CD4-positive, CD25-positive, alpha-beta regulatory T cell (primary cell): ENCODE results near the gene MTFMT. TPM values are rescaled to one million over a fixed set of nuclear protein-coding genes. Genes with fewer than 3 reads are reported as not detected.

Source experiments
- ATAC-seq, 2 donors: fragments of 150-1000 bp; cut with Tn5 transposase; one replicate each; pipeline ENCODE4 v1.10.0; 2021; ENCODE audit warnings: low read depth in 2 of 2, moderate number of reproducible peaks in 2 of 2, moderate library complexity in 1 of 2
- DNase-seq, 3 donors: peaks; one replicate each; pipeline versions ENCODE4 v3.0.0 to v3.0.0-alpha.2; 2012 to 2022; ENCODE audit warnings: mixed read lengths in 1 of 3
- H3K27ac ChIP-seq: one replicate; pipeline ENCODE4 v1.7.0; 2013; ENCODE audit warnings: mild to moderate bottlenecking, low read length; ENCODE audit not compliant: insufficient read depth, poor library complexity, severe bottlenecking
- H3K27me3 ChIP-seq: one replicate; pipeline ENCODE4 v1.7.0; 2013; ENCODE audit warnings: low read length; ENCODE audit not compliant: control insufficient read depth, insufficient read depth
- H3K36me3 ChIP-seq: one replicate; pipeline ENCODE4 v1.7.0; 2013; ENCODE audit warnings: mild to moderate bottlenecking, low read length, moderate library complexity; ENCODE audit not compliant: control insufficient read depth, insufficient read depth
- H3K4me1 ChIP-seq: 2 replicates; pipeline ENCODE4 v1.7.0; 2013; ENCODE audit warnings: mild to moderate bottlenecking, low read length; ENCODE audit not compliant: insufficient read depth, control insufficient read depth, poor library complexity, severe bottlenecking
- H3K4me3 ChIP-seq: one replicate; pipeline ENCODE4 v1.7.0; 2013; ENCODE audit warnings: low read depth, mild to moderate bottlenecking, low read length, moderate library complexity
- H3K9me3 ChIP-seq, 2 experiments: 1 replicate in 1 of 2; 2 replicates in 1 of 2; pipeline ENCODE4 v1.7.0; 2013; ENCODE audit warnings: low read length in 2 of 2, mild to moderate bottlenecking in 1 of 2, moderate library complexity in 1 of 2; ENCODE audit not compliant: control insufficient read depth in 2 of 2
- H3K27ac Mint-ChIP-seq, 3 donors: one replicate each; pipeline ENCODE4 v1.8.0; 2020 to 2022; ENCODE audit warnings: mild to moderate bottlenecking in 3 of 3, mixed read lengths in 3 of 3, moderate library complexity in 2 of 3
- H3K27me3 Mint-ChIP-seq: one replicate; pipeline ENCODE4 v1.8.0; 2022; ENCODE audit warnings: mild to moderate bottlenecking, mixed read lengths
- H3K36me3 Mint-ChIP-seq: one replicate; pipeline ENCODE4 v1.8.0; 2020; ENCODE audit warnings: mixed read lengths
- H3K4me1 Mint-ChIP-seq, 4 donors: one replicate each; pipeline ENCODE4 v1.8.0; 2020 to 2022; ENCODE audit warnings: mixed read lengths in 4 of 4, mild to moderate bottlenecking in 1 of 4
- H3K4me3 Mint-ChIP-seq, 4 donors: one replicate each; pipeline ENCODE4 v1.8.0; 2020 to 2022; ENCODE audit warnings: mild to moderate bottlenecking in 4 of 4, mixed read lengths in 4 of 4, moderate library complexity in 3 of 4
- H3K9me3 Mint-ChIP-seq, 7 donors: one replicate each; pipeline ENCODE4 v1.8.0; 2020 to 2022; ENCODE audit warnings: mixed read lengths in 7 of 7, mild to moderate bottlenecking in 3 of 7, moderate library complexity in 2 of 7
- polyA plus RNA-seq, 4 donors: library from polyadenylated mRNA; unstranded; fragments of 300-500 nt; fragmentation: Illumina TruSeq; gene quantifications; one replicate each; pipeline ENCODE4 v1.2.3, GENCODE V29; 2021
- total RNA-seq: library from RNA; stranded (reverse); gene quantifications from one replicate; pipeline ENCODE4 v1.2.3, GENCODE V29; 2022

Gene MTFMT
- total and polyA plus RNA-seq, 5 donors from 2014 or later, result 6.1 to 26.9 (median 18.7) TPM

GRCh38 chr15:65032801-65033537 is 3.5 kb upstream of the MTFMT start:
- Mint-ChIP-seq H3K4me3 (peak overlapping the region in 2 of 4 donors; percentile 3 to 36), H3K27me3 (peaks cover 41% of the 10 kb centered on the region), H3K9me3 (no peaks in the 10 kb centered on the region), H3K27ac (peak overlapping the region in 1 of 3 donors; percentile 49), H3K4me1 (peaks cover 0 to 28% (median 10%) of the 10 kb centered on the region in 4 donors), H3K36me3 (no peaks in the 10 kb centered on the region)
- Histone ChIP-seq H3K36me3 (no peaks in the 10 kb centered on the region), H3K4me1 (peaks cover 18% of the 10 kb centered on the region), H3K4me3 (no peak overlapping the region), H3K27ac (no peak overlapping the region), H3K27me3 (peaks cover 10% of the 10 kb centered on the region), H3K9me3 (no peaks in the 10 kb centered on the region)
- ATAC-seq, result peak; percentile 35 to 39
- peak; percentile 19 to 60 (median 34) for DNase-seq

DNA sequence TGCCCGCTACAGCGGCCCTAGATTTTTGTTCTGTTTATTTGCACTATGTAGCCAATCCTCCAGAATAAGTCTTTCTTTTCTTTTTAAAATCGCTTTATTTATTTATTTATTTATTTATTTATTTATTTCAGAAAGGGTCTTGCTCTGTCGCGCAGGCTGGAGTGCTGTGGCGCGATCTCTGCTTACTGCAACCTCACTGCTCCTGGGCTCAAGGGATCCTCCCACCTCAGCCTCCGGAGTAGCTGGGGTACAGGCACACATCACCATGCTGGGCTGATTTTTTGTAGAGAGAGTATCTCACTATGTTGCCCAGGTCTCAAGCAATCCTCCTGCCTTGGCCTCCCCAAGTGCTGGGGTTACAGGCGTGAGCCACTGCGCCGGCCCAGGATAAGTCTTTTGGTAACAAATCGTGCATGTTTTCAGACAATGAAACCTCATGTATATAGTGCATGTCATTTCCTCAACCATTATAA is 333 bp upstream of the MTFMT start:
- no peak overlapping the region for H3K27ac Mint-ChIP-seq

GRCh38 chr15:65028338-65028737 is 1.1 kb downstream of the MTFMT start:
- H3K9me3 ChIP-seq, result no peaks in the 10 kb centered on the region
- peak overlapping the region; percentile 87 for H3K4me3 ChIP-seq
- H3K9me3 Mint-ChIP-seq, result no peaks in the 10 kb centered on the region
- H3K4me1 ChIP-seq, result peaks cover 20% of the 10 kb centered on the region
- H3K27me3 ChIP-seq, result peaks cover 8% of the 10 kb centered on the region
- peaks cover 9% of the 10 kb centered on the region for H3K36me3 ChIP-seq
- H3K4me3 Mint-ChIP-seq, result peak overlapping the region; percentile 82 to 97 (median 96)
- no peak overlapping the region for H3K27ac ChIP-seq
- no peak for ATAC-seq
- H3K4me1 Mint-ChIP-seq, result peaks cover 5 to 40% (median 17%) of the 10 kb centered on the region in 4 donors
- H3K27me3 Mint-ChIP-seq, result peaks cover 23% of the 10 kb centered on the region
- peaks cover 18% of the 10 kb centered on the region for H3K36me3 Mint-ChIP-seq
- DNase-seq, result peak in 1 of 3 donors; percentile 27
- H3K27ac Mint-ChIP-seq, result peak overlapping the region in 2 of 3 donors; percentile 76 to 89

More for the DNA sequence above, 333 bp upstream of the MTFMT start:
- peaks cover 5 to 43% (median 18%) of the 10 kb centered on the region in 4 donors for H3K4me1 Mint-ChIP-seq
- DNase-seq, result no peak
- Histone ChIP-seq H3K4me3 (no peak overlapping the region), H3K36me3 (peaks cover 9% of the 10 kb centered on the region), H3K27ac (no peak overlapping the region), H3K9me3 (no peaks in the 10 kb centered on the region), H3K4me1 (peaks cover 23% of the 10 kb centered on the region), H3K27me3 (peaks cover 10% of the 10 kb centered on the region)
- ATAC-seq, result no peak
- no peaks in the 10 kb centered on the region for H3K9me3 Mint-ChIP-seq
- H3K27me3 Mint-ChIP-seq, result peaks cover 34% of the 10 kb centered on the region
- H3K36me3 Mint-ChIP-seq, result peaks cover 14% of the 10 kb centered on the region
- peak overlapping the region; percentile 67 to 85 (median 80) for H3K4me3 Mint-ChIP-seq

GRCh38 chr15:65027593-65027992 is 1.8 kb downstream of the MTFMT start:
- H3K4me1 Mint-ChIP-seq, result peaks cover 5 to 36% (median 17%) of the 10 kb centered on the region in 4 donors
- H3K27me3 ChIP-seq, result peaks cover 6% of the 10 kb centered on the region
- no peak overlapping the region for H3K27ac Mint-ChIP-seq
- H3K36me3 ChIP-seq, result peaks cover 9% of the 10 kb centered on the region
- no peak for DNase-seq
- H3K9me3 Mint-ChIP-seq, result no peaks in the 10 kb centered on the region
- peaks cover 22% of the 10 kb centered on the region for H3K36me3 Mint-ChIP-seq
- peak overlapping the region; percentile 87 for H3K4me3 ChIP-seq
- ATAC-seq, result no peak
- peaks cover 15% of the 10 kb centered on the region for H3K4me1 ChIP-seq
- peaks cover 22% of the 10 kb centered on the region for H3K27me3 Mint-ChIP-seq
- H3K27ac ChIP-seq, result no peak overlapping the region
- peak overlapping the region; percentile 82 to 97 (median 96) for H3K4me3 Mint-ChIP-seq
- H3K9me3 ChIP-seq, result no peaks in the 10 kb centered on the region

GRCh38 chr15:65026756-65027155 is 2.7 kb downstream of the MTFMT start:
- peak overlapping the region in 1 of 3 donors; percentile 65 for H3K27ac Mint-ChIP-seq
- peaks cover 13% of the 10 kb centered on the region for H3K27me3 Mint-ChIP-seq

GRCh38 chr15:65021488-65021887 is 8.0 kb downstream of the MTFMT start:
- H3K9me3 ChIP-seq, result no peaks in the 10 kb centered on the region
- peaks cover 27% of the 10 kb centered on the region for H3K36me3 ChIP-seq
- Mint-ChIP-seq H3K36me3 (peaks cover 37% of the 10 kb centered on the region), H3K9me3 (no peaks in the 10 kb centered on the region), H3K27me3 (no peaks in the 10 kb centered on the region), H3K4me1 (peaks cover 0 to 19% (median 10%) of the 10 kb centered on the region in 4 donors), H3K27ac (no peak overlapping the region), H3K4me3 (no peak overlapping the region)
- H3K4me1 ChIP-seq, result no peaks in the 10 kb centered on the region
- no peak overlapping the region for H3K4me3 ChIP-seq
- H3K27me3 ChIP-seq, result no peaks in the 10 kb centered on the region
- no peak for DNase-seq
- H3K27ac ChIP-seq, result no peak overlapping the region
- no peak for ATAC-seq

More at GRCh38 chr15:65026756-65027155, 2.7 kb downstream of the MTFMT start:
- peaks cover 22% of the 10 kb centered on the region for H3K36me3 Mint-ChIP-seq
- H3K36me3 ChIP-seq, result peaks cover 9% of the 10 kb centered on the region
- ATAC-seq (no peak), DNase-seq (no peak)
- no peak overlapping the region for H3K4me3 ChIP-seq
- peak overlapping the region in 3 of 4 donors; percentile 3 to 57 (median 13) for H3K4me3 Mint-ChIP-seq
- no peaks in the 10 kb centered on the region for H3K9me3 ChIP-seq
- peaks cover 15% of the 10 kb centered on the region for H3K4me1 ChIP-seq
- H3K4me1 Mint-ChIP-seq, result peaks cover 5 to 36% (median 17%) of the 10 kb centered on the region in 4 donors
- H3K27ac ChIP-seq, result no peak overlapping the region
- H3K27me3 ChIP-seq, result peaks cover 2% of the 10 kb centered on the region
- no peaks in the 10 kb centered on the region for H3K9me3 Mint-ChIP-seq

- Mint-ChIP-seq H3K4me1 (peaks cover 0 to 14% (median 6%) of the 10 kb centered on the region in 4 donors), H3K27ac (no peak overlapping the region), H3K9me3 (no peaks in the 10 kb centered on the region), H3K27me3 (no peaks in the 10 kb centered on the region), H3K4me3 (no peak overlapping the region), H3K36me3 (peaks cover 34% of the 10 kb centered on the region)
- no peak for ATAC-seq
- Histone ChIP-seq H3K27ac (no peak overlapping the region), H3K9me3 (no peaks in the 10 kb centered on the region), H3K4me3 (no peak overlapping the region), H3K27me3 (no peaks in the 10 kb centered on the region), H3K4me1 (no peaks in the 10 kb centered on the region), H3K36me3 (peaks cover 30% of the 10 kb centered on the region)
- no peak for DNase-seq
Observed at GRCh38 chr15:65020419-65020818, 9.0 kb downstream of the MTFMT start.
